Adrenal gland (tissue), 5 donors: Measurements from ENCODE around the gene MMP15.

Experiments used
- CTCF ChIP-seq, 6 experiments: fragments of 450-650 bp in 4 of 6; fragments of 200-600 bp in 2 of 6; sonication (generic) in 1 of 6; IDR thresholded peaks; 1 replicate in 5 of 6; 2 replicates in 1 of 6; pipeline versions ENCODE4 v1.5.1 to v1.8.0; 2016 to 2021; ENCODE audit warnings: antibody characterized with exemption in 6 of 6, mild to moderate bottlenecking in 2 of 6, moderate library complexity in 1 of 6
- POLR2A ChIP-seq, 2 donors: fragments of 450-650 bp; IDR thresholded peaks; one replicate each; pipeline ENCODE4 v1.6.1; 2017; ENCODE audit warnings: antibody characterized with exemption in 2 of 2, mild to moderate bottlenecking in 2 of 2, moderate library complexity in 1 of 2
- donor health status: DM: no; HTN: no; CAD: no.

- TF ChIP-seq POLR2A (IDR thresholded peaks at IDR 0.05) (no peak), CTCF (IDR thresholded peaks at IDR 0.05) (no peak)
These were observed 24.0 kb downstream of the MMP15 start for GRCh38 chr16:58049232-58050185.
